SK-N-MC (cell line): ENCODE measurements around the gene OSBPL1A.

Experiments
- DNase-seq: peaks from one replicate; pipeline ENCODE4 v3.0.0-alpha.2; 2011; ENCODE audit warnings: low read depth, low spot score
- H3K27ac ChIP-seq: fragments of 200-600 bp; sonication (generic); 2 replicates; pipeline ENCODE4 v1.5.1; 2016; ENCODE audit warnings: mixed run types
- H3K36me3 ChIP-seq: fragments of 200-600 bp; sonication (generic); 2 replicates; pipeline ENCODE4 v1.6.1; 2017; ENCODE audit warnings: antibody characterized with exemption, low read length, mixed read lengths; ENCODE audit not compliant: insufficient read depth
- H3K4me3 ChIP-seq: fragments of 200-600 bp; sonication (generic); 2 replicates; pipeline ENCODE4 v1.5.1; 2016
- H3K9ac ChIP-seq: fragments of 200-600 bp; sonication (generic); 2 replicates; pipeline ENCODE4 v1.8.0; 2017; ENCODE audit warnings: mixed run types, mixed read lengths; ENCODE audit not compliant: insufficient read length
- H3K9me3 ChIP-seq: fragments of 200-600 bp; sonication (generic); 2 replicates; pipeline ENCODE4 v1.6.1; 2017; ENCODE audit warnings: low read depth, mild to moderate bottlenecking, antibody characterized with exemption, low read length, moderate library complexity, mixed read lengths
- EZH2 ChIP-seq: fragments of 200-600 bp; sonication (generic); IDR thresholded peaks from one replicate; pipeline ENCODE4 v1.6.1; 2017; ENCODE audit warnings: antibody characterized with exemption
- FOXP2 ChIP-seq: optimal IDR thresholded peaks from 2 replicates; pipeline ENCODE3; 2011; ENCODE audit warnings: mild to moderate bottlenecking, moderate library complexity; ENCODE audit not compliant: insufficient read depth; ENCODE audit errors: extremely low read length, control extremely low read depth
- POLR2AphosphoS5 ChIP-seq: IDR thresholded peaks from 2 replicates; pipeline ENCODE4 v1.6.1; 2012; ENCODE audit warnings: mild to moderate bottlenecking, low read depth, low read length, borderline replicate concordance

The OSBPL1A gene

DNA sequence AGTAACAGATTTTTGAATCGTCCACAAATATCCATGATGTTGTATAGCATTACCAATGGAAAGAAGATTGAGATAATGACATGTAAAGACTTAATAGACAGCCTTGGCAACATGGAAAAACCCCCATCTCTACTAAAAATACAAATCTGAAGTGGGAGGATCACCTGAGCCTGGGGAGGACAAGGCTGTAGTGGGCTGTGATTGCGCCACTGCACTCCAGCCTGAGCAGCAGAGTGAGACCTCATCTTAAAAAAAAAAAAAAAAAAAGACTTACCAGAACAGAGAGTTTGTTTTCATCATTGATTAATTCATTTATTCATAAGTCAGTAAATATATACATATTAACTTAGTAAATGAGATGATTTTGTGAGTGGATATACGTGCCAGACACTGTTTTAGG lies 7.0 kb upstream of the OSBPL1A start:
- DNase-seq: no peak
- Histone ChIP-seq H3K9ac (no peak overlapping the region), H3K4me3 (no peak overlapping the region), H3K27ac (no peak overlapping the region), H3K36me3 (no peaks in the 10 kb centered on the region), H3K9me3 (no peaks in the 10 kb centered on the region)
- TF ChIP-seq FOXP2 (no peak), EZH2 (no peak), POLR2AphosphoS5 (no peak)

DNA sequence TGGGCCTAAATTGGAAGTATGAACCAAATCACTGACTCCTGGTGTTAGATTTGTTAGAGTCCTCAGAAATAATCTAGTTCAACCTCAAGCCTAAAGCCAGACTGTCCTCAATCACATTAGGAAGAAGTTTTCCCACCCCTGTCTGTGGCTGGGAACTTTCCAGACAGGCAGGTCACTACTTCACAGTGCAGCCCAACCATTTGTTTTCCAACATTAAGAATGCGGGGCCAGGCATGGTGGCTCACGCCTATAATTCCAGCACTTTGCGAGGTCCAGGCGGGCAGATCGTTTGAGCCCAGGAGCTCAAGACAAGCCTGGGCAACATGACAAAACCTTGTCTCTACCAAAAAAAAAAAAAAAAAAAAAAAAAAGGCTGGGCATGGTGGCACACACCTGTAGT lies 5.5 kb upstream of the OSBPL1A start:
- no peak for DNase-seq
- no peaks in the 10 kb centered on the region for H3K9me3 ChIP-seq
- H3K9ac ChIP-seq: no peak overlapping the region
- TF ChIP-seq FOXP2: no peak
- TF ChIP-seq POLR2AphosphoS5: no peak
- no peak for TF ChIP-seq EZH2
- no peak overlapping the region for H3K4me3 ChIP-seq
- H3K27ac ChIP-seq: no peak overlapping the region
- H3K36me3 ChIP-seq: no peaks in the 10 kb centered on the region

DNA sequence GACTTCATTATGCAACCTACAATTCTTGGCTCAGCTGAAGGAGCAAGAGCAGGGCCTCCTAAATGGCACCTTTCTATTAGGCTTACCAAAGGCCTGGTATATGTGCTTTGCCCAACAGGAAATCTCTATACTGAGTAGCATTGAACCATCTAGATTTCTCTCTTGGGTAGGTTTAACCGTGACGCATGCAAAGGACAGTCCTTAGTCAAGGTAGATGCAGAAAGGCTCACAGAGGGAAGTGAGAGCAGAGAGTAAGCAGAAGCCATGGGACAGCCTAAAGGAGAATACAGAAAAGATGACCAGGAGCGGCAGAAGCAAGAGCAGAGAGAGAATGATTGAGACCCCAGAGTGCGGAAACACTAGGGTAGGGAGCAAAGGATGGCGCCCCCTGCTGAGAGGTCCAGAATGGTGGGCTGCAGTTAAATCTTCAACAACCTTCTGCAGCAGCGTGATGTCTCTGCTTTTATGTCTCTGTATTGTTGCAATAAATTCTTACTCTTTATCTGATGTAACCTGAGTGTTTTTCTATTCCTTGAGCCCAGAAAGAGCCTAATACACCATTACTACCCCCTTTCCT lies 4.7 kb upstream of the OSBPL1A start:
- Histone ChIP-seq H3K4me3 (no peak overlapping the region), H3K36me3 (no peaks in the 10 kb centered on the region), H3K27ac (no peak overlapping the region), H3K9me3 (no peaks in the 10 kb centered on the region), H3K9ac (no peak overlapping the region)
- TF ChIP-seq FOXP2 (no peak), POLR2AphosphoS5 (no peak), EZH2 (no peak)
- DNase-seq: no peak

DNA sequence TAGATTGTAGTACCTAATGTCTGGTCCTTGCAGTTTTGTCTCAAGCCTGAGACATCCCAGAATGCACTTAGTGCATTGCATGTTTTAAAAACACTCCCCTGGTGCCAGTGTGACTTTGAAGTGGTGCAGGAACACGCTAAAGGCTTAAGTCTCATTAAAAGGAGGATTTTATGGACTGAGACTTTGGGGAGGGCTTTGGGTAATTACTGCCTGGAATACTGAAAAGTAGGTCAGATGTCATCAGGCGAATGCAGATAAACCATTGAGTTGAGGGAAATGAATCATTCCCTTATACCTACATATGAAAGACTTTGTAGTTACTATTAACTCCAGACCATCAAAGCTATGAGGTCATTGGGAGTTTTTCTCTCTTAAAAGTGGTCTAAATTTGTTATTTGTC lies 3.0 kb upstream of the OSBPL1A start:
- Histone ChIP-seq H3K9ac (no peak overlapping the region), H3K36me3 (no peaks in the 10 kb centered on the region), H3K4me3 (no peak overlapping the region), H3K27ac (no peak overlapping the region), H3K9me3 (no peaks in the 10 kb centered on the region)
- TF ChIP-seq EZH2 (no peak), FOXP2 (no peak), POLR2AphosphoS5 (no peak)
- no peak for DNase-seq

DNA sequence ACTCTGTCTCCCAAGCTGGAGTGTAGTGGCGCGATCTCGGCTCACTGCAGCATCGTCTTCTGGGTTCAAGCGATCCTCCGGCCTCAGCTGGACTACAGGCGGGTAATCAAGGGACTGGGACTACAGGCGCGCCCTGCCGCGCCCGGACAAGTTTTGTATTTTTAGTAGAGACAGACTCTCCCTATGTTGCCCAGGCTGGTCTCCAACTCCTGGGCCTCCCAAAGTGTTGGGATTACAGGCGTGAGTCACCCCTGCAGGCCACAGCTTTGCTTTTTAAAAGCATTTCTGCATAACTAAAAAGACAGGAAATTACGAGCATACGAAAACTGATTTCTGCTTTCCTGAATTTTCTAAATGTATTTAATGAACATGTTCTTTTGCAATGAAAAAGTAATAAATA lies 916 bp upstream of the OSBPL1A start:
- H3K9me3 ChIP-seq: no peaks in the 10 kb centered on the region
- H3K9ac ChIP-seq: no peak overlapping the region
- H3K4me3 ChIP-seq: peak overlapping the region; percentile 99
- no peaks in the 10 kb centered on the region for H3K36me3 ChIP-seq
- H3K27ac ChIP-seq: peak overlapping the region; percentile 47
- TF ChIP-seq EZH2 (no peak), POLR2AphosphoS5 (no peak), FOXP2 (no peak)
- no peak for DNase-seq

DNA sequence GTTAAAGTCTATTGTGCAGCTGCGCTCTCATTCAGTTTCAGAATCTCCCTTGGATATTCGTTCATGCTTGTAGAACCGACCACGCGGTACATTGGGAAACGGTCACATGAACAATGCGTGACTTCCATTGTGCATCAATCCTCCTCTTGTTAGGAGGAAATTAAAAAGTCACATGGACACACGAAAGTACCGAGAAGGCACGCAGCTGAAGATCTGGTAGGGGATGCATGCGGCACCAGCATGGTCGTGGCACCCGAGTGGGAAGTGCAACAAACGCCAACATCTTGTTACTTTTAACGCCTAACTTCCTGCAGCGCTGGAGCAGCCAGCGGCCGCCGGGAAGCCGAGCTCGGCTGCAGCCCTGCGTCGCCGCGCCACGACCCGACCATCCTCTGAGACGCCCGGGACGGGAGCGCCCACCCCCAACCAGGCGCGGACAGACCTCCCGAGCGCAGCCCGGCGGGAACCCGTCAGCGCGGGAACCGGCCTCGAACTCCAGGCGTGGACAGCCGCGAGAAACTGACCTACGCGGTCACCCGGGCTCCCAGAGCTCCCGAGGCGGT lies 412 bp downstream of the OSBPL1A start:
- no peak for TF ChIP-seq POLR2AphosphoS5
- TF ChIP-seq EZH2: no peak
- peak overlapping the region; percentile 99 for H3K4me3 ChIP-seq
- DNase-seq: peak; percentile 42
- H3K27ac ChIP-seq: peak overlapping the region; percentile 22; the same call in 1 of the 2 replicates
- H3K36me3 ChIP-seq: no peaks in the 10 kb centered on the region
- H3K9ac ChIP-seq: peak overlapping the region; percentile 93
- H3K9me3 ChIP-seq: no peaks in the 10 kb centered on the region

DNA sequence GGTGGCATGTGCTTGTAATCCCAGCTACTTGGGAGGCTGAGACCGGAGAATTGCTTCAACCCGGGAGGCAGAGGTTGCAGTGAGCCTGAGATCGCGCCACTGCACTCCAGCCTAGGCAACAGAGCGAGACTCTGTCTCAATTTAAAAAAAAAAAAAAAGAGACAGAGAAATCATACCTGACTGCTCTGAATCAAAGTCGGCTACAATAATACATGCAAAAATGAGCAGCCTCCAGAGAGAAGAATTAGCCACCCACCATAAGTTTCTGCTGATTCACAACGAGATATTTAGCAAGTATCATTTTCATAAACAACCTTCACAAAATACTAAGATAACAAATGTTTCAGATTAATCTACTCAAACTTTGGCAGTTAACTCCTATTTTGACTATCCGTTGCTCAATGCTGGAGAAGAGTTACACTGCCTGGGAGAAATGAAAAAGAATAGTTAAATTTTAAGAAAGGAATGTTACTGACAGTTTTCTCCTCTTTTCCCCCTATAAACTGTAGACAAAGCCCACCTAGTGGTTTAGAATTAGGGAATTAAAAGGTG lies 1.5 kb downstream of the OSBPL1A start:
- no peak for DNase-seq
- H3K9ac ChIP-seq: peak overlapping the region; percentile 93
- H3K27ac ChIP-seq: no peak overlapping the region; the same call in 1 of the 2 replicates
- TF ChIP-seq EZH2 (no peak), POLR2AphosphoS5 (no peak), FOXP2 (no peak)
- peak overlapping the region; percentile 99 for H3K4me3 ChIP-seq
- no peaks in the 10 kb centered on the region for H3K9me3 ChIP-seq
- H3K36me3 ChIP-seq: no peaks in the 10 kb centered on the region

DNA sequence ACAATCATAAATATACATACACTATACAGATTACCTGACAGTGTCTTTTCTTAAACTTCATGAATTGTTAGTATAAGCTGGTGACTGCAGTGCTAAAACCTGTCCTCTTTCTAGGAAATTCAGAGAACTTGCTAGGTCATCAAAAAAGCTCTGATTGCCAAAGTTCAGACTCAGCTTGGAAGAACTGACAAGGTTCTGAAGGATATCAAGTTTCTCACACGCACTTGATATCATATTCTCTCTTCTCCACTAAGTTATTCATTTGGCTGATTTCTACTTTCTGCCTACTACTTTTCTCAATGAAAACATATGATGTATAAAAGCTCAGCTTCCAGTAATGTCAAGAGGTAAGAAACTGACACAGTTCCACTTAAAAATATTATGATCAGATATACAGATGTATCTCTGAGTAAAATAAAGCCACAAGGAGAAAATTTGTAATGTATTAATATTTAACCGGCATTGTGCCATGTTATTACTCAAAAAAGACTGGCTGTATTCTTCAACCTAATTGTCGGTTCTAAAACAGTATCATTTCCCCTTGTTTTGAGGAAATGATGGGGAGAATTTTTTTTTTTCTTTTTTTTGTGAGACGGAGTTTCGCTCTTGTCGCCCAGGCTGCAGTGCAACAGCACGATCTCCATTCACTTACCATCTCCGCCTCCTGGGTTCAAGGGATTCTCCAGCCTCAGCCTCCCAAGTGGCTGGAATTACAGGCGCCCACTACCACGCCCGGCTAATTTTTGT lies 2.4 kb downstream of the OSBPL1A start:
- no peaks in the 10 kb centered on the region for H3K36me3 ChIP-seq
- TF ChIP-seq FOXP2 (no peak), POLR2AphosphoS5 (no peak), EZH2 (no peak)
- no peak for DNase-seq
- peak overlapping the region; percentile 28; the same call in 1 of the 2 replicates for H3K4me3 ChIP-seq
- H3K9me3 ChIP-seq: no peaks in the 10 kb centered on the region
- no peak overlapping the region for H3K27ac ChIP-seq
- H3K9ac ChIP-seq: no peak overlapping the region
